H9 (cell line): Measurements from ENCODE around the gene TEX12. TPM values are rescaled to one million over a fixed set of nuclear protein-coding genes. Genes with fewer than 3 reads are reported as not detected.

Source experiments
- DNase-seq: peaks from one replicate; pipeline ENCODE4 v3.0.0-alpha.2; 2017
- H2AFZ ChIP-seq: one replicate; pipeline ENCODE4 v1.6.1; 2013; ENCODE audit warnings: mild to moderate bottlenecking, low read length, control low read depth, moderate library complexity
- H2AK5ac ChIP-seq: 2 replicates; pipeline ENCODE4 v1.6.1; 2013; ENCODE audit warnings: low read length, control low read depth, mixed read lengths; ENCODE audit not compliant: insufficient read length
- H2BK120ac ChIP-seq: one replicate; pipeline ENCODE4 v1.6.1; 2013; ENCODE audit warnings: low read depth, mild to moderate bottlenecking, low read length, control low read depth, inconsistent platforms; ENCODE audit not compliant: poor library complexity, severe bottlenecking
- H2BK12ac ChIP-seq: 2 replicates; pipeline ENCODE4 v1.6.1; 2013; ENCODE audit warnings: low read length, control low read depth, mixed read lengths, low read depth; ENCODE audit not compliant: insufficient read length
- H2BK15ac ChIP-seq: 2 replicates; pipeline ENCODE4 v1.6.1; 2013; ENCODE audit warnings: low read depth, low read length, control low read depth
- H2BK20ac ChIP-seq: one replicate; pipeline ENCODE4 v1.6.1; 2013; ENCODE audit warnings: low read depth, mild to moderate bottlenecking, low read length, control low read depth, inconsistent platforms; ENCODE audit not compliant: poor library complexity, severe bottlenecking
- H2BK5ac ChIP-seq: 2 replicates; pipeline ENCODE4 v1.6.1; 2013; ENCODE audit warnings: low read length, control low read depth, mixed read lengths; ENCODE audit not compliant: insufficient read length
- H3K14ac ChIP-seq: 2 replicates; pipeline ENCODE4 v1.6.1; 2013; ENCODE audit warnings: low read length, control low read depth; ENCODE audit not compliant: insufficient read depth
- H3K18ac ChIP-seq: 2 replicates; pipeline ENCODE4 v1.6.1; 2013; ENCODE audit warnings: low read depth, mild to moderate bottlenecking, mixed read lengths, low read length, control low read depth; ENCODE audit not compliant: insufficient read length
- H3K23ac ChIP-seq: 2 replicates; pipeline ENCODE4 v1.6.1; 2013; ENCODE audit warnings: low read length, control low read depth, mixed read lengths, low read depth; ENCODE audit not compliant: insufficient read length
- H3K23me2 ChIP-seq: 2 replicates; pipeline ENCODE4 v1.6.1; 2013; ENCODE audit warnings: low read depth, mild to moderate bottlenecking, mixed read lengths, low read length, control low read depth; ENCODE audit not compliant: insufficient read length, poor library complexity, severe bottlenecking
- H3K27ac ChIP-seq: 2 replicates; pipeline ENCODE4 v1.5.1; 2013; ENCODE audit warnings: low read length, control low read depth, mixed read lengths, low read depth; ENCODE audit not compliant: insufficient read length
- H3K27me3 ChIP-seq: 2 replicates; pipeline ENCODE4 v1.6.1; 2013; ENCODE audit warnings: low read length, control low read depth, inconsistent platforms; ENCODE audit not compliant: insufficient read depth
- H3K4ac ChIP-seq: 2 replicates; pipeline ENCODE4 v1.6.1; 2013; ENCODE audit warnings: low read depth, mild to moderate bottlenecking, control low read depth, inconsistent platforms, low read length, moderate library complexity
- H3K4me1 ChIP-seq: 2 replicates; pipeline ENCODE4 v1.6.1; 2013; ENCODE audit warnings: low read length, control low read depth, inconsistent platforms; ENCODE audit not compliant: insufficient read depth
- H3K4me2 ChIP-seq: 2 replicates; pipeline ENCODE4 v1.6.1; 2013; ENCODE audit warnings: low read length, control low read depth, mixed read lengths; ENCODE audit not compliant: insufficient read length, insufficient read depth
- H3K56ac ChIP-seq: 2 replicates; pipeline ENCODE4 v1.6.1; 2013; ENCODE audit warnings: low read depth, mild to moderate bottlenecking, mixed read lengths, low read length, control low read depth; ENCODE audit not compliant: insufficient read length
- H3K79me1 ChIP-seq: 2 replicates; pipeline ENCODE4 v1.6.1; 2013; ENCODE audit warnings: low read depth, mild to moderate bottlenecking, moderate library complexity, low read length, control low read depth, inconsistent platforms; ENCODE audit not compliant: insufficient read depth, poor library complexity, severe bottlenecking
- H3K79me2 ChIP-seq: 2 replicates; pipeline ENCODE4 v1.6.1; 2013; ENCODE audit warnings: low read length, control low read depth, inconsistent platforms; ENCODE audit not compliant: insufficient read depth
- H3K9ac ChIP-seq: 2 replicates; pipeline ENCODE4 v1.6.1; 2013; ENCODE audit warnings: low read length, control low read depth, mixed read lengths; ENCODE audit not compliant: insufficient read length; ENCODE audit errors: extremely low read depth
- H3K9me3 ChIP-seq: one replicate; pipeline ENCODE4 v1.6.1; 2013; ENCODE audit warnings: low read depth, low read length, inconsistent platforms; ENCODE audit not compliant: control insufficient read depth
- H3T11ph ChIP-seq: one replicate; pipeline ENCODE4 v1.6.1; 2013; ENCODE audit warnings: mild to moderate bottlenecking, low read length, control low read depth, inconsistent platforms
- H4K20me1 ChIP-seq: one replicate; pipeline ENCODE4 v1.6.1; 2013; ENCODE audit not compliant: control insufficient read depth, insufficient read length, insufficient read depth
- H4K5ac ChIP-seq: 2 replicates; pipeline ENCODE4 v1.6.1; 2013; ENCODE audit warnings: low read depth, mild to moderate bottlenecking, mixed read lengths, low read length, control low read depth; ENCODE audit not compliant: insufficient read length
- H4K8ac ChIP-seq: replicated peaks from 2 replicates; pipeline ENCODE4 v1.6.1; 2013; ENCODE audit warnings: low read length, control low read depth, mixed read lengths, low read depth; ENCODE audit not compliant: insufficient read length
- H4K91ac ChIP-seq: 2 replicates; pipeline ENCODE4 v1.6.1; 2013; ENCODE audit warnings: low read depth, mild to moderate bottlenecking, moderate library complexity, mixed read lengths, low read length, control low read depth; ENCODE audit not compliant: insufficient read length
- H3K27ac Mint-ChIP-seq, 3 experiments: 2 replicates in 2 of 3; 3 replicates in 1 of 3; pipeline ENCODE4 v1.8.0; 2020 to 2021; ENCODE audit warnings: mixed read lengths in 3 of 3, mild to moderate bottlenecking in 1 of 3, moderate library complexity in 1 of 3
- H3K27me3 Mint-ChIP-seq: 2 replicates; pipeline ENCODE4 v1.8.0; 2021; ENCODE audit warnings: low read depth, mild to moderate bottlenecking, moderate library complexity, mixed read lengths
- H3K36me3 Mint-ChIP-seq, 3 experiments: 2 replicates in 2 of 3; 3 replicates in 1 of 3; pipeline ENCODE4 v1.8.0; 2020 to 2021; ENCODE audit warnings: low read depth in 3 of 3, mixed read lengths in 3 of 3; ENCODE audit not compliant: insufficient read depth in 1 of 3
- H3K4me1 Mint-ChIP-seq, 2 experiments: 2 replicates each; pipeline ENCODE4 v1.8.0; 2020; ENCODE audit warnings: mixed read lengths in 2 of 2
- H3K4me3 Mint-ChIP-seq, 2 experiments: 2 replicates in 1 of 2; 3 replicates in 1 of 2; pipeline ENCODE4 v1.8.0; 2020 to 2021; ENCODE audit warnings: mild to moderate bottlenecking in 2 of 2, mixed read lengths in 2 of 2, moderate library complexity in 1 of 2
- H3K9me3 Mint-ChIP-seq, 2 experiments: 2 replicates in 1 of 2; 3 replicates in 1 of 2; pipeline ENCODE4 v1.8.0; 2020; ENCODE audit warnings: mild to moderate bottlenecking in 2 of 2, mixed read lengths in 2 of 2, moderate library complexity in 1 of 2
- WGBS: extraction: QIAGEN DNeasy Blood & Tissue Kit; methylation state at CpG from one replicate; pipeline ENCODE4 v1.1.7; 2013; ENCODE audit warnings: missing lambda C conversion rate, low lambda C conversion rate, mixed read lengths; ENCODE audit not compliant: insufficient read length; ENCODE audit errors: extremely low coverage; 5-methylcytosine and 5-hydroxymethylcytosine counted together
- total RNA-seq: library from RNA; stranded (reverse); gene quantifications from 2 replicates; pipeline ENCODE4 v1.2.1, GENCODE V29; 2021
- TF ChIP-seq, protein P1 (sequence below): fragments of 200-600 bp; sonication (generic); conservative IDR thresholded peaks from 3 replicates; pipeline ENCODE4 v1.8.0; 2021; ENCODE audit warnings: antibody characterized with exemption, mild to moderate bottlenecking

The TEX12 gene
- total RNA-seq, 1 experiment from 2014 or later = 0.31 TPM

DNA sequence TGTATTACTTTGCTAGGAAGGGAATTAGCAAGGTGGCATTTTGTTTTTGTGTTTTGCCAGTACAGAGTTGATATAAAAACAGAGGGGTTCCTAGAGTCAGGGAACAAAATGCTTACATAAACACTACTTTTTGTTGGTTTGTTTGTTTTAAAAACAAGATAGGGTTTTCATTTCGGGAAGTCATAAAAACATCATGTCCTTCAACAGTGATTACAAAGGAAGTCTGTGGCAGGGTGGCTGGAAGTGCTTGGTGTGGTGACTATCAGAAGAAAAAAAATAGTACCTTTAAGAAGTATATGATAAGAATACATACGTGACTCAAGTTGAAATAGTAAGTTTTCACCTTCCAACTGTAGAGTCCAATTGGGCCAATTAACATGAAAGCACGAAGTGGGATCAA is 2.1 kb upstream of the TEX12 start:
- Histone ChIP-seq H2BK15ac (no peak overlapping the region), H2BK5ac (no peak overlapping the region), H3K27me3 (no peaks in the 10 kb centered on the region), H4K91ac (no peak overlapping the region), H3K9ac (no peak overlapping the region), H4K20me1 (no peaks in the 10 kb centered on the region), H3K4me2 (no peak overlapping the region), H3K27ac (no peak overlapping the region), H3K56ac (no peak overlapping the region), H4K5ac (no peak overlapping the region), H2BK12ac (no peak overlapping the region), H3T11ph (no peak overlapping the region), H3K18ac (no peak overlapping the region), H3K79me1 (no peaks in the 10 kb centered on the region), H3K9me3 (no peaks in the 10 kb centered on the region), H2AFZ (no peak overlapping the region), H2BK20ac (no peak overlapping the region), H3K4me1 (peaks cover 3% of the 10 kb centered on the region; the same call in 1 of the 2 replicates), H3K23ac (no peak overlapping the region), H3K23me2 (no peaks in the 10 kb centered on the region), H2BK120ac (no peak overlapping the region), H3K4ac (no peak overlapping the region), H3K79me2 (no peaks in the 10 kb centered on the region), H4K8ac (no peak overlapping the region), H3K14ac (no peak overlapping the region), H2AK5ac (no peak overlapping the region)
- TF ChIP-seq, protein P1, sequence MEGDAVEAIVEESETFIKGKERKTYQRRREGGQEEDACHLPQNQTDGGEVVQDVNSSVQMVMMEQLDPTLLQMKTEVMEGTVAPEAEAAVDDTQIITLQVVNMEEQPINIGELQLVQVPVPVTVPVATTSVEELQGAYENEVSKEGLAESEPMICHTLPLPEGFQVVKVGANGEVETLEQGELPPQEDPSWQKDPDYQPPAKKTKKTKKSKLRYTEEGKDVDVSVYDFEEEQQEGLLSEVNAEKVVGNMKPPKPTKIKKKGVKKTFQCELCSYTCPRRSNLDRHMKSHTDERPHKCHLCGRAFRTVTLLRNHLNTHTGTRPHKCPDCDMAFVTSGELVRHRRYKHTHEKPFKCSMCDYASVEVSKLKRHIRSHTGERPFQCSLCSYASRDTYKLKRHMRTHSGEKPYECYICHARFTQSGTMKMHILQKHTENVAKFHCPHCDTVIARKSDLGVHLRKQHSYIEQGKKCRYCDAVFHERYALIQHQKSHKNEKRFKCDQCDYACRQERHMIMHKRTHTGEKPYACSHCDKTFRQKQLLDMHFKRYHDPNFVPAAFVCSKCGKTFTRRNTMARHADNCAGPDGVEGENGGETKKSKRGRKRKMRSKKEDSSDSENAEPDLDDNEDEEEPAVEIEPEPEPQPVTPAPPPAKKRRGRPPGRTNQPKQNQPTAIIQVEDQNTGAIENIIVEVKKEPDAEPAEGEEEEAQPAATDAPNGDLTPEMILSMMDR = no peak
- peaks cover 2% of the 10 kb centered on the region; the same call in 1 of the 2 replicates for H3K27me3 Mint-ChIP-seq
- H3K27ac Mint-ChIP-seq = no peak overlapping the region
- H3K9me3 Mint-ChIP-seq = no peaks in the 10 kb centered on the region
- no peak for DNase-seq
- H3K36me3 Mint-ChIP-seq = no peaks in the 10 kb centered on the region
- H3K4me3 Mint-ChIP-seq = no peak overlapping the region
- no CpG with 5 or more reads among the region's 3 CpGs for WGBS
- peaks cover 7 to 8% of the 10 kb centered on the region in 2 experiments for H3K4me1 Mint-ChIP-seq
